ENCODE measurements around the gene RAB34.

DNA sequence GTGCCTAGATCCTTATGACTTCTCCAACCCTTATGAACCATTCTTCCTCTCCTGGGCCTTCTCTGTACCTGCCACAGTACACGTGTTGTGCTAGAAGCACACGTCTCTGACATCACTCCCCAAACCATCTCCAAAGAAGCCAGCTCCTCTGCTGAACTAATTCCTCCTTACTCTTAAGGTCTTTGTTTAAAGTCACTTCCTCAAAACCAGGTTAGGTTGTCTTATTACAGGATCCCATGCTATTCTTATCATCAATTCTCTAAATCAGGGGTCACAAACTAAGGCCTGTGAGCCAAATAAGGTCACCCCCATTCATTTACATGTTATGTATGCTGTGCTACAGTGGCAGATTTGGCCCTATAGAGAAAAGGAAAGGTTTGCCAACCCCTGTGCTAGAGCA, 51.7 kb downstream of the RAB34 start:
- TF ChIP-seq RCOR1 (IDR thresholded peaks at IDR 0.05; ENCODE audit: low read depth, low read length) (no peak), PBX3 (IDR thresholded peaks at IDR 0.05) (no peak), NFE2L2 (conservative IDR thresholded peaks at IDR 0.05; ENCODE audit: low read length) (no peak), JUN (IDR thresholded peaks at IDR 0.05) (no peak), POLR2A (IDR thresholded peaks at IDR 0.05; ENCODE audit: low read length) (no peak), POLR2AphosphoS2 (conservative IDR thresholded peaks at IDR 0.05; ENCODE audit: low read length) (no peak), MYC (IDR thresholded peaks at IDR 0.05; ENCODE audit: borderline replicate concordance, low read length) (no peak), MAZ (IDR thresholded peaks at IDR 0.05; ENCODE audit: borderline replicate concordance, low read depth, low read length) (no peak), ZFP36 (IDR thresholded peaks at IDR 0.05; ENCODE audit: borderline replicate concordance, partially characterized antibody) (no peak)
- TF ChIP-seq, protein P1, sequence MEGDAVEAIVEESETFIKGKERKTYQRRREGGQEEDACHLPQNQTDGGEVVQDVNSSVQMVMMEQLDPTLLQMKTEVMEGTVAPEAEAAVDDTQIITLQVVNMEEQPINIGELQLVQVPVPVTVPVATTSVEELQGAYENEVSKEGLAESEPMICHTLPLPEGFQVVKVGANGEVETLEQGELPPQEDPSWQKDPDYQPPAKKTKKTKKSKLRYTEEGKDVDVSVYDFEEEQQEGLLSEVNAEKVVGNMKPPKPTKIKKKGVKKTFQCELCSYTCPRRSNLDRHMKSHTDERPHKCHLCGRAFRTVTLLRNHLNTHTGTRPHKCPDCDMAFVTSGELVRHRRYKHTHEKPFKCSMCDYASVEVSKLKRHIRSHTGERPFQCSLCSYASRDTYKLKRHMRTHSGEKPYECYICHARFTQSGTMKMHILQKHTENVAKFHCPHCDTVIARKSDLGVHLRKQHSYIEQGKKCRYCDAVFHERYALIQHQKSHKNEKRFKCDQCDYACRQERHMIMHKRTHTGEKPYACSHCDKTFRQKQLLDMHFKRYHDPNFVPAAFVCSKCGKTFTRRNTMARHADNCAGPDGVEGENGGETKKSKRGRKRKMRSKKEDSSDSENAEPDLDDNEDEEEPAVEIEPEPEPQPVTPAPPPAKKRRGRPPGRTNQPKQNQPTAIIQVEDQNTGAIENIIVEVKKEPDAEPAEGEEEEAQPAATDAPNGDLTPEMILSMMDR (IDR thresholded peaks at IDR 0.05): no peak
- TF ChIP-seq, protein P2, sequence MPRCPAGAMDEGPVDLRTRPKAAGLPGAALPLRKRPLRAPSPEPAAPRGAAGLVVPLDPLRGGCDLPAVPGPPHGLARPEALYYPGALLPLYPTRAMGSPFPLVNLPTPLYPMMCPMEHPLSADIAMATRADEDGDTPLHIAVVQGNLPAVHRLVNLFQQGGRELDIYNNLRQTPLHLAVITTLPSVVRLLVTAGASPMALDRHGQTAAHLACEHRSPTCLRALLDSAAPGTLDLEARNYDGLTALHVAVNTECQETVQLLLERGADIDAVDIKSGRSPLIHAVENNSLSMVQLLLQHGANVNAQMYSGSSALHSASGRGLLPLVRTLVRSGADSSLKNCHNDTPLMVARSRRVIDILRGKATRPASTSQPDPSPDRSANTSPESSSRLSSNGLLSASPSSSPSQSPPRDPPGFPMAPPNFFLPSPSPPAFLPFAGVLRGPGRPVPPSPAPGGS (IDR thresholded peaks at IDR 0.05): no peak

Data from A549 (cell line).